Upper lobe of right lung (tissue), 1 donor: ENCODE data around the gene DKK1. TPM values are rescaled to one million over a fixed set of nuclear protein-coding genes. Genes with fewer than 3 reads are reported as not detected.

ENCODE experiments used
- ATAC-seq: fragments of 200-7000 bp; cut with Tn5 transposase; one replicate; pipeline ENCODE4 v1.9.1; 2020; ENCODE audit warnings: mild to moderate bottlenecking, moderate library complexity
- DNase-seq: peaks from one replicate; pipeline ENCODE4 v3.0.0-alpha.2; 2020
- H3K27ac ChIP-seq: fragments of 200-600 bp; one replicate; pipeline ENCODE4 v1.8.0; 2022
- H3K27me3 ChIP-seq: fragments of 200-600 bp; one replicate; pipeline ENCODE4 v1.8.0; 2022; ENCODE audit warnings: mild to moderate bottlenecking
- H3K36me3 ChIP-seq: fragments of 200-600 bp; one replicate; pipeline ENCODE4 v1.8.0; 2022
- H3K4me1 ChIP-seq: fragments of 200-600 bp; one replicate; pipeline ENCODE4 v1.8.0; 2022
- H3K4me3 ChIP-seq: fragments of 200-600 bp; one replicate; pipeline ENCODE4 v1.8.0; 2022; ENCODE audit warnings: mild to moderate bottlenecking
- H3K9me3 ChIP-seq: fragments of 200-600 bp; one replicate; pipeline ENCODE4 v1.8.0; 2022
- intact Hi-C: fragments of 100-400 bp; cut with DNase I; formaldehyde crosslinking; loops from one replicate; pipeline ENCODE4 v1.11.0; 2022
- total RNA-seq: library from RNA; stranded (reverse); fragmentation: NEBNext Ultra II Directional; extraction: Animal tissue kit (Norgen Biotek cat#: 25700); gene quantifications from one replicate; pipeline ENCODE4 v1.2.1, GENCODE V29; 2021
- TF ChIP-seq, protein P1 (sequence below): fragments of 200-600 bp; IDR thresholded peaks from one replicate; pipeline ENCODE4 v1.8.0; 2022; ENCODE audit warnings: antibody characterized with exemption
- donor health status: DM: no; HTN: yes; CAD: no; lungs with severe emphysema.

Gene DKK1
- total RNA-seq, 1 donor from 2014 or later = 3.7 TPM

DNA sequence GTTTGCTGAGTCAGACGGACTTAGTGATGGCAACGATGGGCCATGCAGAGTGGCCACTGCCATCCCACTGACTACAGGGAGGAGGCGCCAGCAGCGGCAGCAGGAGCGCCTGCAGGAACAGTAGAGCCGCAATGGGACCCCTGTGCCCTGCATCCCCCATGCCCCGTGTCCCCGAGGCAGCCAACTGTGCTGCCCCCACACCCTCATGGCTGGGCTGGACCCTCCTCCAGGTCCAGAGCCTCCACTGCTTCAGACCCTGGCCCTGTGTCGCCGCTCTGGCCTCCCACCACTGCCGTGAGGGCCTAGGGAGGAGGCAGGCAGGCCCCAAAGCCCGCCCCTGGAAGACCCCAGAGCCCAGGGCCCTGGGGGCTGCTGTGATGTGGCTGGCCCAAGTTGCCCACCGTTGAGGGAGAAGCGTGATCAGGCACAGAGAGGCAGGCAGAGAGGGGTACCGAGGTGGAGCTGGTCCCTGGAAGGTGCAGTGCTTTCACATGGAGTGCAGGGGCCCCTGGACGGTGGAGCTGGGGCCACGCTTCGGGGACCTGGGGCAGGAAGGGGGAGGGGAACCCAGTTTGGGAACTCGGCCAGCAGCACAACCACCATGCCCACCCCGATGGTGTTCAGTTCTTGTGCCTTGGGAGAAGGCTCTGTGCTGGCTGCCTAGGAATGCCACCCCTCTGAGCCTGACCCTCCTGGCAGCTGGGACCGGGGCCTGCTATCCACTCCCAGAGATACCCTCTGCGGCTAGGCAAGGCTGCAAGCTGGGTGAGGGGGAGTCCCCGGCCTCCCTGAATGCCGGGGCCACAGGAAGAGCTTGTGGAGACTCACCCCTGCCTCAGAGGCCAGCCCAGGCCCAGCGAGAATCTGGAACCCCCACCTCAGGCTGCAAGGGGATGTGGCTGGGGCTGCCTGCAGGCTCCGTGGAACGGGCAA is 32.6 kb downstream of the DKK1 start:
- H3K9me3 ChIP-seq = no peaks in the 10 kb centered on the region
- H3K27ac ChIP-seq = no peak overlapping the region
- H3K27me3 ChIP-seq = no peaks in the 10 kb centered on the region
- H3K36me3 ChIP-seq = no peaks in the 10 kb centered on the region
- H3K4me1 ChIP-seq = no peaks in the 10 kb centered on the region
- TF ChIP-seq, protein P1, sequence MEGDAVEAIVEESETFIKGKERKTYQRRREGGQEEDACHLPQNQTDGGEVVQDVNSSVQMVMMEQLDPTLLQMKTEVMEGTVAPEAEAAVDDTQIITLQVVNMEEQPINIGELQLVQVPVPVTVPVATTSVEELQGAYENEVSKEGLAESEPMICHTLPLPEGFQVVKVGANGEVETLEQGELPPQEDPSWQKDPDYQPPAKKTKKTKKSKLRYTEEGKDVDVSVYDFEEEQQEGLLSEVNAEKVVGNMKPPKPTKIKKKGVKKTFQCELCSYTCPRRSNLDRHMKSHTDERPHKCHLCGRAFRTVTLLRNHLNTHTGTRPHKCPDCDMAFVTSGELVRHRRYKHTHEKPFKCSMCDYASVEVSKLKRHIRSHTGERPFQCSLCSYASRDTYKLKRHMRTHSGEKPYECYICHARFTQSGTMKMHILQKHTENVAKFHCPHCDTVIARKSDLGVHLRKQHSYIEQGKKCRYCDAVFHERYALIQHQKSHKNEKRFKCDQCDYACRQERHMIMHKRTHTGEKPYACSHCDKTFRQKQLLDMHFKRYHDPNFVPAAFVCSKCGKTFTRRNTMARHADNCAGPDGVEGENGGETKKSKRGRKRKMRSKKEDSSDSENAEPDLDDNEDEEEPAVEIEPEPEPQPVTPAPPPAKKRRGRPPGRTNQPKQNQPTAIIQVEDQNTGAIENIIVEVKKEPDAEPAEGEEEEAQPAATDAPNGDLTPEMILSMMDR = no peak
- DNase-seq (no peak), ATAC-seq (peak; percentile 21)
- intact Hi-C loops = no loop called here
- no peak overlapping the region for H3K4me3 ChIP-seq

DNA sequence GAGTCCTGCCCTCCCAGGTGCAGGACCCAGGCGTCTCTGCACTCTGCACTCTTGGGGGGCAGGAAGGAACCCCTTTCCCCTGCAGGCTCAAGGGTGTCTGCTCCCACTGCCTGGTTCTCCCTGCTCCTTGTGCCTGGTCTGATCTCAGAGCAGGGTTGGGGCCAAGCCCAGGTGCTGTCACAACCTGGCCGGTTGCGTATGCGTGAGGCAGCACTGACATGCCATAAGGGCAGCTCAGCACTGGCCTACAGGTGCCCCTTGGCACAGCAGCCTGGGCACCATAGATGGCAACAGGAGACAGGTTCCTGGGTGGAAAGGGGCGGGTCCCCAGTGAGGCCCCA is 33.2 kb downstream of the DKK1 start:
- H3K36me3 ChIP-seq = no peaks in the 10 kb centered on the region
- H3K4me1 ChIP-seq = no peaks in the 10 kb centered on the region
- no peak overlapping the region for H3K27ac ChIP-seq
- H3K4me3 ChIP-seq = no peak overlapping the region
- TF ChIP-seq, protein P1 = no peak
- DNase-seq = no peak
- ATAC-seq = peak; percentile 33
- H3K9me3 ChIP-seq = no peaks in the 10 kb centered on the region
- intact Hi-C loops = no loop called here
- H3K27me3 ChIP-seq = no peaks in the 10 kb centered on the region

DNA sequence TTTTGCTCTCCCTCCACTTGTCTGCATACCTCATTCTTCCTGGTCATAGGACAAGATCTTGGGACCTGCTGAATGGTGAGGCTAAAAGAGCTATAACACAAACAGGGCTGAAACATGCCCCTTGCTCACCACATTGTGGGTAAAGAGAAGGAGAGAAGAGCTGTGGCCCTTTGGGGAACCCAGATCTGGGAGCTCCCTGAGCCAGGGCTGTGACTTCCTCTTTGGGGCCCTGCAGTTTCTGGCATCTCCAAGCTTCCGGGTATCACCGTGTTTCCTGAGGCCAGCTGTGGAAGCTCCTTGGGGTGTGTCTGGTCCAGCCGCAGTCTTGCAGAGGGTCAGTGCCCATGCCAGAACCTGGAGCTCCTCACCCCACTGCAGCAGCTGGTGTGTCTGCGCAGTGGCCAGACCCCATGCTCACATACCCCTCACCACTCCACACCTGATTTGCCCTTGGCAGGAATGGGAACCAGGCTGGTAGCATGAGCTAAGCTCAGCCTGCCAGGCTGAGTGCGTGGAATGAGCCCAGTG is 34.0 kb downstream of the DKK1 start:
- H3K9me3 ChIP-seq = no peaks in the 10 kb centered on the region
- intact Hi-C loops = no loop called here
- no peak overlapping the region for H3K27ac ChIP-seq
- no peaks in the 10 kb centered on the region for H3K27me3 ChIP-seq
- TF ChIP-seq, protein P1 = no peak
- no peak for ATAC-seq
- no peak overlapping the region for H3K4me3 ChIP-seq
- H3K36me3 ChIP-seq = no peaks in the 10 kb centered on the region
- H3K4me1 ChIP-seq = no peaks in the 10 kb centered on the region
- DNase-seq = no peak

DNA sequence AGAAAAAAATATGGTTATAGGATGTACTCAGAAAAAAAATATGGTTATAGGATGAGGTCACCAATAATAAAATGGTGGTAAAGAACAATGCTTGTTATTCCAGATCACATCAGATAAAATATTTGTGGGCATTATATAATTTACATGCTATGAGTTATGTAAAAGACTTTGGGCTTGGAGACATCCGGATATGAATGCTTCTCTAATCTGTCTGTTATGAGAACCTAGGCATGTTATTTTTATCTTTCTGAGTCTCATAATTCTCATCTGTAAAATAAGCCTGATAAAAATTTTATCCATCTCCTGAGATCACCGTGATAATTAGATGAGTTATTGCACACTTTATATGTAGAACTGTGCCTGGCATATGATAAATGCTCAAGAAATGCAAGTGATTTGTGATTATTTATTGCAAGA is 37.8 kb downstream of the DKK1 start:
- Histone ChIP-seq H3K27me3 (no peaks in the 10 kb centered on the region), H3K27ac (no peak overlapping the region), H3K9me3 (no peaks in the 10 kb centered on the region), H3K4me3 (no peak overlapping the region), H3K4me1 (no peaks in the 10 kb centered on the region), H3K36me3 (no peaks in the 10 kb centered on the region)
- ATAC-seq (no peak), DNase-seq (no peak)
- TF ChIP-seq, protein P1 = no peak
- intact Hi-C loops = no loop called here

DNA sequence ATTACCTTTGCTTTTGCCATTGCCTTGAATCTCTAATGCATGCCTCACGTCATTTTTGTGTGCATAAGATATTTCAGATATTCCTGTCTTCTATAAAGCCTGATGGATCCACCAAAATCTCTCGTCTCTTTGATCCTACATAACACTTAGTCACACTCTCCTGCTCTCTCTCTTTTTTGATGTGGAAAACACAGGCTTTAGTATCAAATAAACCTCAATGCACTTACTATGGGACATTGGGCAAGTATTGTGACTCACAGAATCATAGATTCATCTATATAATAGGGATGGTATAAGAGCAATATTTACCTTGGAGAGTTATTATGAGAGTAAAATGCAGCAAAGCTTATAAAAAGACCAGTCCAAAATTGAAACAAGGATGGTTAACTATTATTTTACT is 39.1 kb downstream of the DKK1 start:
- Histone ChIP-seq H3K27ac (no peak overlapping the region), H3K27me3 (no peaks in the 10 kb centered on the region), H3K4me1 (no peaks in the 10 kb centered on the region), H3K4me3 (no peak overlapping the region), H3K36me3 (no peaks in the 10 kb centered on the region), H3K9me3 (no peaks in the 10 kb centered on the region)
- ATAC-seq (no peak), DNase-seq (no peak)
- TF ChIP-seq, protein P1 = no peak
- intact Hi-C loops = no loop called here
